Colon (tissue), 2 donors: ENCODE data around the gene PSAP.
"Not testable (repeated sequence)": the region's sequence is repeated elsewhere in the genome, so short reads cannot be mapped to it uniquely, and the experiment has no call there.

Source experiments
- FAIRE-seq: peaks from 2 replicates; lab custom pipeline; 2012; peaks lifted over from hg19 to GRCh38; lab: Jason Lieb, UNC
- donor health status: control.
- donor health status: control.

The PSAP gene

GRCh38 chr10:71873582-71874211 lies 22.6 kb upstream of the PSAP start:
- FAIRE-seq, result no peak

- not testable (repeated sequence) for FAIRE-seq
Observed at GRCh38 chr10:71869601-71870000, 18.6 kb upstream of the PSAP start.

- FAIRE-seq, result no peak
Observed at GRCh38 chr10:71868192-71868697, 17.2 kb upstream of the PSAP start.

- no peak for FAIRE-seq
Observed at GRCh38 chr10:71865561-71866041, 14.6 kb upstream of the PSAP start.

DNA sequence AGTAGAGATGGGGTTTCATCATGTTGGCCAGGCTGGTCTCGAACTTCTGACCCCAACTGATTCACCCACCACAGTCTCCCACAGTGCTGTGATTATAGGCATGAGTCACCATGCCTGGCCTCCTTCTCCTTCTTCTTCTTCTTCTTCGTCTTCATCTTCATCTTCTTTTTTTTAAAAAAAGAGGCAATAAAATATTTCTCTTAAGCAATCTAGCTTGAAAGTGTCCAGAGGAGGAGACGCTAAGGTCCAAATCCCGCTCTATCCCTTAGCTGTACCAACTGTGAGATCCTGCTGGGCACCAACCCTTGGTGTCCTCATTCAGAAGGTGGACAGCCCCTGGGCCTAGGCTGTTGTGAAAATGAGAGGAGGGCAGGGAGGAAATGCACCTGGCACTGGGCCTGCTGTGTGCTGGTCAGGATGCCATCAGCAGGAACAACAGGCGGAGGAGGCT lies 13.9 kb upstream of the PSAP start:
- no peak for FAIRE-seq

DNA sequence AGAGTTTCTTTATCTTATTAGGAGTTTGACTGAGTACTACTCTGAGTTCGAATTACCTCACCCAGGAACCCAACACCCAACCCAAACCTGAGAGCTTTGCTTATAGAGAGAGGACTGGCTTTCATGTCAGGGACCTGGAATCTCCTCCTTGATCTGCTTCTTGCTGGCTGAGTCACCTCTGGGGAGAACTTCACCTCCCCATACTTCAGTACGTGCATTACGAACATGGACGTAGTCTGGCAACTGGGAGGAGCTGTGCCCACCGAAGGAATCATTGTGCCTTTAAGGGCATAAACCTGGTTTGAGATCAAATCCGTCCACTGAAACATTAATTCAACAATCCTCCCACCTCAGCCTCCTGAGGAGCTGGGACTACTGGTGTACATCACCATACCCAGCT lies 12.2 kb upstream of the PSAP start:
- no peak for FAIRE-seq

DNA sequence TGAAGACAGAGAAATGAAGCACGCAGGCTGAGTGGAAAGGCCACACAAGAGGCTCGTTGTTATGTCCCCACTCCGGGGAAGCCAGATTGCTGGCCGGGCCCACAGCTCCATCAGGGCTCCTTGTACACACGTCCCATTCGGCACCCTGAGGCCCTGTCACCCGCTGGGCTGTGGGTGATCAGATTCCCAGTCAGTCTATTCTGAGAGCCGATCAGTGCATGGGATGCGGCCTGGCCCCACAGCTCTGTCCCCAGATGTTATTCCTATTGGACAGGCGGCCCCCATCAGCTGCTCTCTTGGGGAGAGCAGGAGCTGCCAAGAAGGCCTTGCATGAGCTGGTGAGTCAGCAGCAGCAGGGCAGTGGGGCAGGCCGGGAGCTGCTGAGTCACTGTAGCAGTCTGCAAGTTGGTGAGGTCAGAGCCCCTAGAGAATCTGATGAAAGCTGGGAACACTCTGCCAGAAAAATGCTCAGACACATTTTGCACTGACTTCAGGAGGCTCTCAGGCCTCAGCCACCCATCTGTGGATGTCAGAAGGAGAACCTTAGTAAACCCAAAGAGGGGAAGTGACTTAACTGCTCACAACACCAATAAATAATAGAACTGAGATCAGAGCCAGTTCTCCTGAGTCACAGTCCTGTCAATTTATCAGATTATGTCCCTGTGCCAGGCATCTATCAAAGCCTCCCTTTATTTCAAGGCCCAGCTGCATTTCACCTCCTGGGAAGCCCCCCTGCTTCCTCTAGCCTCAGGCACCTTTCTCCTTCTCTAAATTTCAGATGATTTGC lies 9.4 kb upstream of the PSAP start:
- FAIRE-seq, result no peak

GRCh38 chr10:71857934-71858890 lies 7.2 kb upstream of the PSAP start:
- FAIRE-seq, result no peak

- no peak for FAIRE-seq
Observed at GRCh38 chr10:71856619-71857018, 5.6 kb upstream of the PSAP start.

DNA sequence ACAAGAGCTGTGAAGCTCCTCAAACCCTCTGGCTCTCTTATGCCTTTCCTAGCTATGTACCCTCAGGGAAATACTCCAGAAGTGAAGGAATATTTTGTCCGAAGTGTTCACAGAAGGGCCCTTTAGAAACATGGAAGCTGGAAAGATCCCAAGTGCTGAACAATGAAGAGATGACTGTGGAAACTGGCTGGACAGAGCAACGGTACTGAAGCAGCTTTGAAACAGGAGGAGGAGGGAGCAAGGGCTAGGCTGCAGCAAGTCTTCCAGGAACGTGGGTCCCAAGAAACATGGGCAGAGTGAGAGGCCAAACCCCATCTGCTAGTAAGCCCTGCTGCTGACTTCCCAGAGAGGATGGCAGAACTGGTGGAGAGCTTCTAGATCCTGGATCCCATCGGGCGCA lies 3.0 kb upstream of the PSAP start:
- no peak for FAIRE-seq

DNA sequence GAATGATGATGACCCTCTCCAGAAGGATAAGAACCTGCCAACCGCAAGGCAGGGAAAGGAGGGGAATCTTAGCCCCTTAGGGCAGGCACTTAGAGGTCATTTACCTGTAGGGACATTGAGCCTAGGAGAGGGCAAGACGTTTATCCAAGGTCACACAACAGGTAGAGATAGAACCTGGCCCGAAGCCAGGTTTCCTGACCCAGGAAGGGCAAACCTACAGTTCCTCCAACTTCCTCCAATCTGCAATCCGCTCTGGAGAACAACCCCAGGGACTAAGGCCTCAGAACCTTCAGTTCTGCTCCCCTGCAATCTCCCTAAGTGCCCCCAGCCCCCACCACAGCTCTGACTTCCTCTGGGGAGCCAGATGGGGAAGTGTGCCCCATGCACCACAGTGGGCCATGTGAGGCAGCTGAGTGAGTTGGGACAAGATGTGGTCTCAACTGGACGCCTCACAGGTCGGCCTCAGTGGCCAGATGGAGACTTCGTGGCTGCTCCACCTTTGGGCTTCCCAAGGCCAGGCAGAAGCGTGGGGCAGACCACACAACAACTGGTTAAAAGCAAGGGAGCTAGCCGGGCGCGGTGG lies 1.4 kb upstream of the PSAP start:
- no peak for FAIRE-seq

DNA sequence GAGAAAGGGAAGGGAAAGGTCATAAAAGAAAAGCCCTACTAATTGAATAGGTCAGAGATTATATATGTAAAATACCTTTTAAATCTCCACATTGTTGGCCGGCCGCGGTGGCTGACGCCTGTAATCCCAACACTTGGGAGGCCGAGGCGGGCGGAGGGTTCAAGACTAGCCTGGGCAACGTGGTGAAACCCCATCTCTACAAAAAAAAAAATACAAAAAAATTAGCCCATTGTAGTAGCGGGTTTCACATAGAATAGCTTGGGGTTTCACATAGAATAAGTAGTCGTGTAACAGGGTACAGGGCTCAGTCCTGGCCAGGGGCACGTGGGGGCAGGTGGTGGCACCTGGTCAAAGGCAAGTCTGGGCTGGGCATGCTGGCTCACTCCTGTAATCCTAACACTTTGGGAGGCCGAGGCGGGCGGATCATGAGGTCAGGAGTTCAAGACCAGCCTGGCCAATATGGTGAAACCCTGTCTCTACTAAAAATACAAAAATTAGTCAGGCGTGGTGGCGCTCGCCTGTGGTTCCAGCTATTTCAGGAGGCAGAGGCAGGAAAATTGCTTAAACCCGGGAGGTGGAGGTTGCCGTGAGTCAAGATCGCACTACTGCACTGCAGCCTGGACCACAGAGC lies 529 bp upstream of the PSAP start:
- not testable (repeated sequence) for FAIRE-seq

DNA sequence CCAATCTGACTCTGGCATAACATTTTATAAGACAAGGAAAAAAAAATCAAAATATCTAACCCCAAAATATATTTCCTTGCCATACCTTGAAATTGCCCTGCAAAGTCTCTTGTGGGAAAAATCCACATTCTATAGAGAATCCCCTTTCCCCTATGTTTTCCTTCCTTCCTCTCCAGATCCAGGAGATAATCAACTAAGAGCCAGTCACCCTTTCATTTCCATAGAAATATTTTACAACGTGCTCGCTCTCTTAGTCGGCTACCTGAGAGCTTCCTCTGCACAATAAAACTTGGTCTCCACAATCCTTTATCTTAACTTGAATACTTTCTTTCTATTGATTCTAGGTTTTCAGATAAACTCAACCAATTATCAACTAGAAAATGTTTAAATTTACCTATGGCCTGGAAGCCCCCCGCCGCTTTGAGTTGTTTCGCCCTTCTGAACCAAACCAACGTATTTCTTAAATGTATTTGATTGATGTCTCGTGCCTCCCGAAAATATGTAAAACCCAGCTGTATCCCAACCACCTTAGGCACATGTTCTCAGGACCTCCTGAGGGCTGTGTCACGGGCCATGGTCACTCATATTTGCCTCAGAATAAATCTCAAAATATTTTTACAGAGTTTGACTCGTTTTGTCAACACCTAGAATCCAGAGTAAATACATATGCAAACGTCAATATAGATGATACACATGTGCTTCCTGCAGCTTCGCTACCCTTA lies 869 bp downstream of the PSAP start:
- no peak for FAIRE-seq

- no peak for FAIRE-seq
Observed at GRCh38 chr10:71849461-71849908, 1.6 kb downstream of the PSAP start.

- no peak for FAIRE-seq
Observed at GRCh38 chr10:71848325-71849275, 2.5 kb downstream of the PSAP start.

DNA sequence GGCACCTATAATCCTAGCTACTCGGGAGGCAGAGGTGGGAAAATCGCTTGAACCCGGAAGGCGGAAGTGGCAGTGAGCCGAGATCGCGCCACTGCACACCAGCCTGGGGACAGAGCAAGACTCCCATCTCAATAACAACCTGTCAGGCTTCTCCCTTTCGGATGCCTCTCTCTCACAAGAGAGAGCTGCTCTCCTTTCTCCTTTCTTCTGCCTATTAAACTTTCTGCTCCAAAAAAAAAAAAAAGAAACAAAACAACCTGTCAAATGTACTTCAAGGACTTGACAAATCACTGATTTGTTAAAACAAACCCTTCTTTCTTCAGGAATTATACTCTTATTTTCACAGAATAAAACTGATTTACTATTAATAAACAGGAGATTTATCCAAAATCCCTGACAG lies 3.6 kb downstream of the PSAP start:
- FAIRE-seq, result no peak

- no peak for FAIRE-seq
Observed at GRCh38 chr10:71846816-71847215, 4.2 kb downstream of the PSAP start.

DNA sequence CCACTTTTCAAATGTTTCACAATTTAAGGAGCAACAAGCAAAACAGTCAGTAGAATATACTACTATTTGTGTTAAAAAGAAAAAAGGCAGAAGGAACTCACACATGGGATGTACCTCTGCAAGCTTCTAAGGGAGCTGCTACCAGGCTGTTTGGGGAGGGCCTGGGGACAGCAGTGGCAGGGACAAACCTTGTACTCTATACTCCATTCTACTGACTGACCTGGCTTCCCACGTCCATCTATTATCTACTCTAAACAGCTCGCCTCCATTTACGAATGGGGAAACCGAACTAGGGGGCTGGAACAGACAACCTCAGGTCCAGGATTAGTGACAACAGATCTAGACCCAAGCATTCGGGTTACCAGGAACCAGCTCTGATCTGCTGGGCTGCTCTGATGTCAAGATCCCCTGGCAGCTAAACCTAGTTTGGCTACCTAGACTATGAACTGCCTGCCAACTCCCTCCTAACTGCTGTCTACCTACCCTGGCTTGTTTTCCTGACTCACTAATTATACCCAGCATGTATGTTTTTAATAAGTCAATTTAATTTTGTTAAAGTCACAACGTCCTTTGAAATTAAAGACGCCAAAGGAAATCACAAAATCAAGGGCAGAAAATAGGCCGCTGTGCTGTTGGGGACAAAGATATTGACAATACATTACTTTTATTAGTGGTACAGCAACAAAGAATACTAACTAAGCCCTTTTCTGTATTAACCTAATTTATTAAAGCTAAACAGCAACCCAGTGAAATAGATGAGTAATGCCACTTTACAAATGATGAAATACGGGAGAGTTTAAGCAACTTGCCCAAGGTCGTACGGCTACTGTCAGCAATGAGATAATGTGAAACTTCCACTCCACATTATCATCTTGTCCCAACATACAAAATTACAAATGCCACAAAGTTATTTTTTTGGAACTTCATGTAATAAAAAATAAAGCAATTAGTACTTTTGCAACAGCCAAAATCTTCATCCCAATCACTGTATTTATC lies 5.3 kb downstream of the PSAP start:
- no peak for FAIRE-seq
